IMR-90 (cell line): ENCODE results near the gene DSCAM. TPM values are rescaled to one million over a fixed set of nuclear protein-coding genes. Genes with fewer than 3 reads are reported as not detected.

Source experiments
- ATAC-seq: fragments of 200-7000 bp; cut with Tn5 transposase; 2 replicates; pipeline ENCODE4 v1.9.1; 2020; ENCODE audit warnings: low read depth, mild to moderate bottlenecking, moderate library complexity
- BruUV-seq: library from RNA; stranded (reverse); fragments of 400-500 nt; replicated peaks from 2 replicates; lab custom pipeline; 2021; lab: Mats Ljungman, UMichigan
- CTCF ChIA-PET: fragments of 300-600 bp; formaldehyde crosslinking; extraction: SDS; loops from one replicate; lab custom pipeline; 2021; ENCODE audit warnings: antibody characterized with exemption; lab: Yijun Ruan, JAX
- POLR2A ChIA-PET: fragments of 300-600 bp; sonication (Branson Sonifier 250); formaldehyde crosslinking; loops from one replicate; lab custom pipeline; 2022; ENCODE audit warnings: antibody characterized with exemption; ENCODE audit not compliant: unreplicated experiment; lab: Charles Lee
- DNase-seq: peaks from one replicate; pipeline ENCODE4 v3.0.0; 2013
- H2AFZ ChIP-seq: replicated peaks from 2 replicates; pipeline ENCODE3; 2013; ENCODE audit warnings: low read length, mild to moderate bottlenecking; ENCODE audit not compliant: poor library complexity
- H2AK5ac ChIP-seq: 2 replicates; pipeline ENCODE4 v1.6.1; 2013; ENCODE audit warnings: low read depth, low read length, inconsistent platforms
- H2AK9ac ChIP-seq: replicated peaks from 2 replicates; pipeline ENCODE3; 2013; ENCODE audit warnings: mild to moderate bottlenecking, low read depth, low read length, moderate library complexity; ENCODE audit not compliant: poor library complexity
- H2BK120ac ChIP-seq: 2 replicates; pipeline ENCODE4 v1.6.1; 2013; ENCODE audit warnings: low read depth, low read length, inconsistent platforms
- H2BK15ac ChIP-seq: 3 replicates; pipeline ENCODE4 v1.6.1; 2013; ENCODE audit warnings: low read depth, low read length, inconsistent platforms
- H2BK20ac ChIP-seq: 2 replicates; pipeline ENCODE4 v1.6.1; 2013; ENCODE audit warnings: low read depth, mild to moderate bottlenecking, inconsistent platforms, low read length, moderate library complexity
- H2BK5ac ChIP-seq: 2 replicates; pipeline ENCODE4 v1.6.1; 2013; ENCODE audit warnings: mild to moderate bottlenecking, low read depth, low read length, inconsistent platforms; ENCODE audit not compliant: poor library complexity, severe bottlenecking
- H3K14ac ChIP-seq: replicated peaks from 2 replicates; pipeline ENCODE4 v1.6.1; 2013; ENCODE audit warnings: low read depth, low read length, inconsistent platforms
- H3K18ac ChIP-seq: 2 replicates; pipeline ENCODE4 v1.6.1; 2013; ENCODE audit warnings: low read depth, low read length, control low read depth
- H3K23ac ChIP-seq: 2 replicates; pipeline ENCODE4 v1.6.1; 2013; ENCODE audit warnings: low read depth, low read length, inconsistent platforms
- H3K27ac ChIP-seq: 2 replicates; pipeline ENCODE4 v1.5.1; 2013; ENCODE audit warnings: mild to moderate bottlenecking, control low read depth, low read length; ENCODE audit not compliant: insufficient read depth
- H3K27me3 ChIP-seq: 2 replicates; pipeline ENCODE4 v1.6.1; 2013; ENCODE audit warnings: low read length; ENCODE audit not compliant: control insufficient read depth, insufficient read depth
- H3K36me3 ChIP-seq: 2 replicates; pipeline ENCODE4 v1.6.1; 2013; ENCODE audit warnings: low read length, mixed read lengths; ENCODE audit not compliant: control insufficient read depth, insufficient read depth
- H3K4ac ChIP-seq: 2 replicates; pipeline ENCODE4 v1.6.1; 2013; ENCODE audit warnings: low read depth, low read length, inconsistent platforms
- H3K4me1 ChIP-seq: 2 replicates; pipeline ENCODE4 v1.6.1; 2013; ENCODE audit warnings: low read length, mixed read lengths; ENCODE audit not compliant: control insufficient read depth, insufficient read depth
- H3K4me2 ChIP-seq: 2 replicates; pipeline ENCODE4 v1.6.1; 2013; ENCODE audit warnings: low read depth, mild to moderate bottlenecking, control low read depth, low read length, moderate library complexity
- H3K4me3 ChIP-seq: 2 replicates; pipeline ENCODE4 v1.5.1; 2013; ENCODE audit warnings: low read depth, mild to moderate bottlenecking, control low read depth, low read length, moderate library complexity; ENCODE audit not compliant: insufficient read depth
- H3K56ac ChIP-seq: 2 replicates; pipeline ENCODE4 v1.6.1; 2013; ENCODE audit warnings: low read length, inconsistent platforms; ENCODE audit not compliant: insufficient read depth; ENCODE audit errors: extremely low read depth
- H3K79me1 ChIP-seq, 2 experiments: 2 replicates each; pipeline ENCODE4 v1.6.1; 2013; ENCODE audit warnings: low read length in 2 of 2, inconsistent platforms in 1 of 2, low read depth in 1 of 2
- H3K9ac ChIP-seq: 2 replicates; pipeline ENCODE4 v1.6.1; 2013; ENCODE audit warnings: low read depth, low read length, control low read depth
- H3K9me1 ChIP-seq: 2 replicates; pipeline ENCODE4 v1.6.1; 2013; ENCODE audit warnings: low read length, inconsistent platforms; ENCODE audit not compliant: insufficient read depth
- H3K9me3 ChIP-seq: 2 replicates; pipeline ENCODE4 v1.6.1; 2013; ENCODE audit warnings: low read length; ENCODE audit not compliant: control insufficient read depth, insufficient read depth
- H4K20me1 ChIP-seq: 2 replicates; pipeline ENCODE4 v1.6.1; 2013; ENCODE audit warnings: low read length, inconsistent platforms; ENCODE audit not compliant: insufficient read depth
- H4K5ac ChIP-seq: 2 replicates; pipeline ENCODE4 v1.6.1; 2013; ENCODE audit warnings: mild to moderate bottlenecking, low read depth, low read length, control low read depth
- H4K8ac ChIP-seq, 2 experiments: 2 replicates each; pipeline ENCODE4 v1.6.1; 2013; ENCODE audit warnings: low read depth in 2 of 2, low read length in 2 of 2, control low read depth in 1 of 2, inconsistent platforms in 1 of 2
- H4K91ac ChIP-seq: 2 replicates; pipeline ENCODE4 v1.6.1; 2013; ENCODE audit warnings: low read depth, low read length, inconsistent platforms; ENCODE audit not compliant: insufficient read depth
- BHLHE40 ChIP-seq: fragments of 150-350 bp; IDR thresholded peaks from 2 replicates; pipeline ENCODE4 v1.6.1; 2016; ENCODE audit warnings: mild to moderate bottlenecking, low read depth, low read length
- CEBPB ChIP-seq: IDR thresholded peaks from 2 replicates; pipeline ENCODE4 v1.6.1; 2012; ENCODE audit warnings: low read depth, low read length, improper control_type of control experiment
- CHD1 ChIP-seq: IDR thresholded peaks from 2 replicates; pipeline ENCODE4 v1.6.1; 2012; ENCODE audit warnings: low read depth, low read length, improper control_type of control experiment
- CTCF ChIP-seq: conservative IDR thresholded peaks from 2 replicates; pipeline ENCODE4 v1.5.1; 2012; ENCODE audit warnings: mild to moderate bottlenecking, low read depth, low read length, improper control_type of control experiment
- ELK1 ChIP-seq: fragments of 150-350 bp; IDR thresholded peaks from 2 replicates; pipeline ENCODE4 v1.6.1; 2016; ENCODE audit warnings: low read depth, mild to moderate bottlenecking, low read length, moderate library complexity, borderline replicate concordance
- FOS ChIP-seq: fragments of 150-350 bp; IDR thresholded peaks from 2 replicates; pipeline ENCODE4 v1.6.1; 2016; ENCODE audit warnings: low read depth, low read length
- MAFK ChIP-seq: IDR thresholded peaks from 2 replicates; pipeline ENCODE4 v1.6.1; 2012; ENCODE audit warnings: low read depth, low read length, improper control_type of control experiment
- MAZ ChIP-seq: IDR thresholded peaks from 2 replicates; pipeline ENCODE4 v1.6.1; 2012; ENCODE audit warnings: low read depth, mild to moderate bottlenecking, low read length, improper control_type of control experiment, moderate library complexity, borderline replicate concordance
- NFE2L2 ChIP-seq: fragments of 150-350 bp; IDR thresholded peaks from 2 replicates; pipeline ENCODE4 v1.6.1; 2016; ENCODE audit warnings: low read depth, mild to moderate bottlenecking, low read length
- POLR2A ChIP-seq: IDR thresholded peaks from 2 replicates; pipeline ENCODE4 v1.6.1; 2012; ENCODE audit warnings: mild to moderate bottlenecking, low read depth, low read length
- RAD21 ChIP-seq: IDR thresholded peaks from 2 replicates; pipeline ENCODE4 v1.6.1; 2012; ENCODE audit warnings: low read length, improper control_type of control experiment
- RCOR1 ChIP-seq: IDR thresholded peaks from 2 replicates; pipeline ENCODE4 v1.6.1; 2012; ENCODE audit warnings: mild to moderate bottlenecking, low read length, improper control_type of control experiment; ENCODE audit not compliant: insufficient replicate concordance
- RFX5 ChIP-seq: IDR thresholded peaks from 2 replicates; pipeline ENCODE4 v1.8.0; 2012; ENCODE audit warnings: low read depth, mild to moderate bottlenecking, low read length, moderate library complexity
- SMC3 ChIP-seq: fragments of 150-350 bp; IDR thresholded peaks from 2 replicates; pipeline ENCODE4 v1.6.1; 2016; ENCODE audit warnings: low read depth, mild to moderate bottlenecking, antibody characterized with exemption, low read length, moderate library complexity
- WGBS, 2 experiments: methylation state at CpG; one replicate each; pipeline versions ENCODE4 v1.1.5 to v1.1.7; 2013; ENCODE audit warnings: missing lambda C conversion rate in 2 of 2; ENCODE audit not compliant: insufficient read length in 1 of 2; ENCODE audit errors: extremely low coverage in 2 of 2; 5-methylcytosine and 5-hydroxymethylcytosine counted together
- dilution Hi-C: fragments of 300-500 bp; cut with HindIII; formaldehyde crosslinking; loops from one replicate; pipeline ENCODE4 v1.14.3; 2018; ENCODE audit warnings: low sequenced_read_pairs; ENCODE audit not compliant: unreplicated experiment
- in situ Hi-C: fragments of 300-500 bp; cut with MboI; formaldehyde crosslinking; loops from 3 replicates; pipeline ENCODE4 v1.14.3; 2019; ENCODE audit warnings: low sequenced_read_pairs, inconsistent platforms, mixed read lengths
- intact Hi-C: fragments of 100-400 bp; cut with micrococcal nuclease; formaldehyde crosslinking; loops from 2 replicates; pipeline ENCODE4 v1.10.0; 2022
- polyA plus RNA-seq, 3 experiments: library from polyadenylated mRNA; depleted of rRNA; stranded (reverse); fragments of >200 nt; gene quantifications; 2 replicates each; pipeline ENCODE4 v1.2.3, GENCODE V29; 2012; ENCODE audit warnings: low replicate concordance in 1 of 3
- total RNA-seq: library from RNA; depleted of rRNA; stranded (reverse); fragments of >200 nt; gene quantifications from 2 replicates; pipeline ENCODE4 v1.2.3, GENCODE V29; 2012
- TF ChIP-seq, protein P1 (sequence below): fragments of 150-350 bp; IDR thresholded peaks from 2 replicates; pipeline ENCODE4 v1.6.1; 2017; ENCODE audit warnings: mild to moderate bottlenecking, antibody characterized with exemption, low read length, low read depth

The DSCAM gene
- total and polyA plus RNA-seq, 2 of the 4 experiments (the other 2 are of a cell fraction): under 0.01 to 0.02 TPM

- Histone ChIP-seq H3K23ac (no peak overlapping the region), H3K56ac (no peak overlapping the region), H2AK9ac (no peak overlapping the region), H3K9me1 (no peaks in the 10 kb centered on the region), H3K4me3 (no peak overlapping the region), H2BK20ac (no peak overlapping the region), H3K27me3 (no peaks in the 10 kb centered on the region), H4K8ac (no peak overlapping the region), H3K4ac (no peak overlapping the region), H2AK5ac (no peak overlapping the region), H4K5ac (no peak overlapping the region), H4K91ac (no peak overlapping the region), H2AFZ (no peak overlapping the region), H3K27ac (no peak overlapping the region), H2BK120ac (no peak overlapping the region), H3K4me1 (no peaks in the 10 kb centered on the region), H2BK15ac (no peak overlapping the region), H3K79me1 (no peaks in the 10 kb centered on the region), H4K20me1 (no peaks in the 10 kb centered on the region), H3K9me3 (peaks cover 13% of the 10 kb centered on the region), H3K36me3 (no peaks in the 10 kb centered on the region), H3K9ac (no peak overlapping the region), H2BK5ac (no peak overlapping the region), H3K14ac (no peak overlapping the region), H3K18ac (no peak overlapping the region), H3K4me2 (no peak overlapping the region)
- TF ChIP-seq NFE2L2 (no peak), POLR2A (no peak), SMC3 (no peak), RCOR1 (no peak), RAD21 (no peak), FOS (no peak), MAFK (no peak), MAZ (no peak), CTCF (no peak), ELK1 (no peak), CHD1 (no peak), CEBPB (no peak), BHLHE40 (no peak), RFX5 (no peak)
- TF ChIP-seq, protein P1, sequence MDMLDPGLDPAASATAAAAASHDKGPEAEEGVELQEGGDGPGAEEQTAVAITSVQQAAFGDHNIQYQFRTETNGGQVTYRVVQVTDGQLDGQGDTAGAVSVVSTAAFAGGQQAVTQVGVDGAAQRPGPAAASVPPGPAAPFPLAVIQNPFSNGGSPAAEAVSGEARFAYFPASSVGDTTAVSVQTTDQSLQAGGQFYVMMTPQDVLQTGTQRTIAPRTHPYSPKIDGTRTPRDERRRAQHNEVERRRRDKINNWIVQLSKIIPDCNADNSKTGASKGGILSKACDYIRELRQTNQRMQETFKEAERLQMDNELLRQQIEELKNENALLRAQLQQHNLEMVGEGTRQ: no peak
- BruUV-seq: no TSS peak
- intact Hi-C loops (no loop called here), dilution Hi-C loops (no loop called here), in situ Hi-C loops (no loop called here)
- DNase-seq (no peak), ATAC-seq (no peak)
- POLR2A ChIA-PET: no interaction called here
- WGBS, 2 experiments: no CpG with 5 or more reads among the region's 5 CpGs
- CTCF ChIA-PET: no interaction called here
These were observed 438.4 kb downstream of the DSCAM start for GRCh38 chr21:40408561-40408960.
